Measurements from ENCODE around the gene HSDL1. TPM values are rescaled to one million over a fixed set of nuclear protein-coding genes. Genes with fewer than 3 reads are reported as not detected.

The HSDL1 gene
- total RNA-seq, 1 donor from 2014 or later: 81.7 TPM

DNA sequence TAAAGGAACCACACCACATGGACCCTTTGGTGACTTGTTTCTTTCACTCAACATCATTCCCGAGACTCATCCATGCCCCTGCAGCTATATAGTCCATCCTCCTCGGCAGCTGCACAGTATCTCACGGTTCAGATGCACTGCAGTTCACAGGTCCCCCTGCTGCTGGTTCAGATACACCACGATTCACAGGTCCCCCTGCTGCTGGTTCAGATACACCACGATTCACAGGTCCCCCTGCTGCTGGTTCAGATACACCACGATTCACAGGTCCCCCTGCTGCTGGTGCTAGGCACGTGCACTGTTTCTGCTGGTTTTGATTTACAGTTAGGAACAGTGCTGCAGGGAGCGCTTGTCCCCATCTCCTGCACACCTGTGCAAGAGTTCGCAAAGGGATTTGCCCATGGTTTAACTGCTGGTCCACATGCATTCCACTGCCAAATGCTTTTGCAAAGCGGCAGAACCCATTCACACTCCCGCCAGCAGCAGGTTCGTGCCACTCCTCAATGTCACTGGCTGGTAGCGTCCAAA, 3.8 kb downstream of the HSDL1 start:
- H3K4me3 Mint-ChIP-seq (ENCODE audit: unreplicated experiment): no peak overlapping the region
- H3K27ac Mint-ChIP-seq (ENCODE audit: unreplicated experiment): peak overlapping the region; percentile 76
- no peaks in the 10 kb centered on the region for H3K36me3 Mint-ChIP-seq (ENCODE audit: unreplicated experiment)
- peaks cover 5% of the 10 kb centered on the region for H3K27me3 Mint-ChIP-seq (ENCODE audit: unreplicated experiment)
- H3K9me3 Mint-ChIP-seq (ENCODE audit: unreplicated experiment): peaks cover 9% of the 10 kb centered on the region
- peaks cover 30% of the 10 kb centered on the region for H3K4me1 Mint-ChIP-seq (ENCODE audit: low read depth, unreplicated experiment)
- TF ChIP-seq, protein P1, sequence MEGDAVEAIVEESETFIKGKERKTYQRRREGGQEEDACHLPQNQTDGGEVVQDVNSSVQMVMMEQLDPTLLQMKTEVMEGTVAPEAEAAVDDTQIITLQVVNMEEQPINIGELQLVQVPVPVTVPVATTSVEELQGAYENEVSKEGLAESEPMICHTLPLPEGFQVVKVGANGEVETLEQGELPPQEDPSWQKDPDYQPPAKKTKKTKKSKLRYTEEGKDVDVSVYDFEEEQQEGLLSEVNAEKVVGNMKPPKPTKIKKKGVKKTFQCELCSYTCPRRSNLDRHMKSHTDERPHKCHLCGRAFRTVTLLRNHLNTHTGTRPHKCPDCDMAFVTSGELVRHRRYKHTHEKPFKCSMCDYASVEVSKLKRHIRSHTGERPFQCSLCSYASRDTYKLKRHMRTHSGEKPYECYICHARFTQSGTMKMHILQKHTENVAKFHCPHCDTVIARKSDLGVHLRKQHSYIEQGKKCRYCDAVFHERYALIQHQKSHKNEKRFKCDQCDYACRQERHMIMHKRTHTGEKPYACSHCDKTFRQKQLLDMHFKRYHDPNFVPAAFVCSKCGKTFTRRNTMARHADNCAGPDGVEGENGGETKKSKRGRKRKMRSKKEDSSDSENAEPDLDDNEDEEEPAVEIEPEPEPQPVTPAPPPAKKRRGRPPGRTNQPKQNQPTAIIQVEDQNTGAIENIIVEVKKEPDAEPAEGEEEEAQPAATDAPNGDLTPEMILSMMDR (IDR thresholded peaks at IDR 0.05; ENCODE audit: partially characterized antibody, unreplicated experiment): peak; percentile 25
- peak; percentile 30 for DNase-seq

DNA sequence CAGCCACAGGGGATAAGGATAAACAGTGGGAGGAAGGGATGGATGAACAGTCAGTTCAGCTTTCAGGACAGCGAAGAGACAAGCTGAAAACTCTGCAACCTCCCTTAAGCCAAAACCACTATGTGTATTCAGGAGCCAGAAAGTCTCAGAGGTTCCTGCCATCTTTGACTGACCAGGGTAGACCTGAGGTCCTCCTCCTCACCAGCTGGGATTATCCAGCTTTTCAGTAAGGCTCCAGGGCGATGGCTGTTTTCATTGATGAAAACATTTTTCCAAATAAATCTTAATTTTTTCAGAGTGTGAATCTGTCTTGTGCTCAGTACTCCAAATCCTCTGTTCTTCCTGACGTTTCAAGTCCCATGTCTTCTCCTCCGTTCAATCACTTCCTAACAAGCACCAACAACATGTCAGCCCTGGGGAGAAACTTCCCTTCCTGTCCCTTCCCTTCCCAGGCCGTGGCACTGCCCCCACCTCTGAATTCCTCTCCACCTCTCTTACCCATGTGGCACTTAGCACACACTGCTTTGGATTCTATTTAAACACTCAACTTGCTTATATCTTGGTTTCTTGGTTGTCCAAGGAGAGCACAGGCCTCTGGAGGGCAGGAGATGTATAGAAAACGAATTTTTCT, 5.2 kb downstream of the HSDL1 start:
- no peaks in the 10 kb centered on the region for H3K36me3 Mint-ChIP-seq (ENCODE audit: unreplicated experiment)
- H3K4me3 Mint-ChIP-seq (ENCODE audit: unreplicated experiment): peak overlapping the region; percentile 85
- no peak for DNase-seq
- TF ChIP-seq, protein P1 (IDR thresholded peaks at IDR 0.05; ENCODE audit: partially characterized antibody, unreplicated experiment): no peak
- peaks cover 5% of the 10 kb centered on the region for H3K27me3 Mint-ChIP-seq (ENCODE audit: unreplicated experiment)
- H3K4me1 Mint-ChIP-seq (ENCODE audit: low read depth, unreplicated experiment): peaks cover 35% of the 10 kb centered on the region
- H3K9me3 Mint-ChIP-seq (ENCODE audit: unreplicated experiment): peaks cover 10% of the 10 kb centered on the region
- peak overlapping the region; percentile 99 for H3K27ac Mint-ChIP-seq (ENCODE audit: unreplicated experiment)

DNA sequence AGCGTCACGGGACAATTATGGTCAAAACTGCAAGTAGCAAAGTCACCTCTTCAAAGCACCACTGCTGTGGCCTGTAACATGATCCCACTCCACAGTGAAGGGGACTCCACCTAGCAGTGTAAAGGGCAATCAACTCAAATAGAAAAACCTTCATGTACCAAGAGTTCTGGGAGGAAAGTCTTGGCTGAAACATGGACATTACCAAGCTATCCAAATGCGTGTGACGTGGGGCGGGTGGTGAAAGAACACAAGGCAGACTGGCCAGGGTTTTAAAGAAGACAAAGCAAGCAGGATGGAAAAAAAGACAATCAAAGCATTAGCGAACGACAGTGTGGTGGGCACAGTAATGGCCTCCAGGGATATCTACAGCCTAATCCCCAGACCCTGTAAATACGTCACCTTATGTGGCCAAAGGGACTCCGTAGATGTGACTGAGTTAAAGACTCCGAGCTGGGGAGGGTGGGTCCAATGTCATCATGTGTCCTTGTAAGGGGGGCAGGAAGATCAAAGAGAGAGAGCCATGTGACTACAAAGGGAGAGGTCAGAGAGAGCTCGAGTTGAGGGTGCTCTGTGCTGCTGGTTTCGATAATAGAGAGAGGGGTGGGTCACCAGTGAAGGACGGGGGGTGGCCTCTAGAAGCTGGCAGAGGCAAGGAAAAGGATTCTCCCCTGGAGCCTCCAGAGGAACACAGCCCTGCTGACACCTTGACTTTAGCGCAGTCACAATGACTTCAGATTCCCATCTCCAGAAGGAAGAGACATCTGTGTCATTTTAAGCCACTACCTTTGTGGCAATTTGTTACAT, 6.0 kb downstream of the HSDL1 start:
- no peaks in the 10 kb centered on the region for H3K36me3 Mint-ChIP-seq (ENCODE audit: unreplicated experiment)
- H3K9me3 Mint-ChIP-seq (ENCODE audit: unreplicated experiment): peaks cover 7% of the 10 kb centered on the region
- DNase-seq: peak; percentile 26
- peaks cover 34% of the 10 kb centered on the region for H3K4me1 Mint-ChIP-seq (ENCODE audit: low read depth, unreplicated experiment)
- peak overlapping the region; percentile 99 for H3K27ac Mint-ChIP-seq (ENCODE audit: unreplicated experiment)
- H3K4me3 Mint-ChIP-seq (ENCODE audit: unreplicated experiment): peak overlapping the region; percentile 85
- peaks cover 4% of the 10 kb centered on the region for H3K27me3 Mint-ChIP-seq (ENCODE audit: unreplicated experiment)
- TF ChIP-seq, protein P1 (IDR thresholded peaks at IDR 0.05; ENCODE audit: partially characterized antibody, unreplicated experiment): no peak

DNA sequence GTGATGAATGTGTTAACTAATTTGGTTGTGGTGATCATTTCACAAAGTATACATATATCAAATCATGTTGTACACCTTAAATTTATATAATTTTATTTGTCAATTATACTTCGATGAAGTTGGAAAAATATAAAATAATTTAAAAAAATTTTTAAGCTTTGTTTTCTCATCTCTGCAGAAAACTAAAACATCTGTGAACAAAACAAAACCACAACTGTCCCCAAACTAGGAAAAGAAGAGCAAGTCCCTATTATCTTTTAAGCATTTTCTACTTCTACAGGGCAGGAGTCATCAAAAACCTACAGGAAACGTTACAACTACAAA, 6.5 kb downstream of the HSDL1 start:
- Mint-ChIP-seq H3K4me3 (ENCODE audit: unreplicated experiment) (peak overlapping the region; percentile 85), H3K27me3 (ENCODE audit: unreplicated experiment) (peaks cover 5% of the 10 kb centered on the region), H3K36me3 (ENCODE audit: unreplicated experiment) (no peaks in the 10 kb centered on the region), H3K9me3 (ENCODE audit: unreplicated experiment) (peaks cover 6% of the 10 kb centered on the region), H3K27ac (ENCODE audit: unreplicated experiment) (peak overlapping the region; percentile 99), H3K4me1 (ENCODE audit: low read depth, unreplicated experiment) (peaks cover 33% of the 10 kb centered on the region)
- no peak for DNase-seq
- TF ChIP-seq, protein P1 (IDR thresholded peaks at IDR 0.05; ENCODE audit: partially characterized antibody, unreplicated experiment): no peak

All from glutamatergic neuron (in vitro differentiated cells).